DOHH2 (cell line): ENCODE results near the gene DLG1.

Experiments
- H3F3A ChIP-seq: fragments of 200-600 bp; sonication (generic), shearing (Covaris generic); 2 replicates; pipeline ENCODE4 v1.6.0; 2016; ENCODE audit warnings: antibody characterized with exemption, mild to moderate bottlenecking; ENCODE audit not compliant: control insufficient read depth, insufficient read depth
- H3K27ac ChIP-seq: fragments of 200-600 bp; sonication (generic); 2 replicates; pipeline ENCODE4 v1.5.1; 2014; ENCODE audit warnings: low read depth, mild to moderate bottlenecking, low read length, moderate library complexity
- H3K27me3 ChIP-seq: fragments of 200-600 bp; sonication (generic); 2 replicates; pipeline ENCODE4 v1.6.1; 2014; ENCODE audit warnings: mild to moderate bottlenecking, low read length, mixed read lengths; ENCODE audit not compliant: control insufficient read depth
- H3K36me3 ChIP-seq: fragments of 200-600 bp; sonication (generic); 2 replicates; pipeline ENCODE4 v1.6.1; 2014; ENCODE audit warnings: mild to moderate bottlenecking, low read length, moderate library complexity, mixed read lengths; ENCODE audit not compliant: control insufficient read depth
- H3K4me1 ChIP-seq: fragments of 200-600 bp; sonication (generic); 2 replicates; pipeline ENCODE4 v1.6.1; 2014; ENCODE audit warnings: mild to moderate bottlenecking, low read length, mixed read lengths; ENCODE audit not compliant: control insufficient read depth
- H3K4me2 ChIP-seq: fragments of 200-600 bp; sonication (generic); 2 replicates; pipeline ENCODE4 v1.6.0; 2014; ENCODE audit warnings: mild to moderate bottlenecking, low read length, moderate library complexity
- H3K4me3 ChIP-seq: fragments of 200-600 bp; sonication (generic); 2 replicates; pipeline ENCODE4 v1.5.1; 2014; ENCODE audit warnings: mild to moderate bottlenecking, low read length, mixed read lengths
- H3K79me2 ChIP-seq: fragments of 200-600 bp; sonication (generic); 2 replicates; pipeline ENCODE4 v1.6.1; 2014; ENCODE audit warnings: mild to moderate bottlenecking, low read length, mixed read lengths; ENCODE audit not compliant: control insufficient read depth
- H3K9me2 ChIP-seq: fragments of 200-600 bp; sonication (generic); replicated peaks from 2 replicates; pipeline ENCODE4 v1.6.1; 2014; ENCODE audit warnings: mild to moderate bottlenecking, low read length, mixed read lengths; ENCODE audit not compliant: control insufficient read depth
- H3K9me3 ChIP-seq: fragments of 200-600 bp; sonication (generic); 2 replicates; pipeline ENCODE4 v1.6.1; 2014; ENCODE audit warnings: antibody characterized with exemption, low read length, mixed read lengths; ENCODE audit not compliant: control insufficient read depth, insufficient read depth
- H4K20me1 ChIP-seq: fragments of 200-600 bp; sonication (generic); 2 replicates; pipeline ENCODE4 v1.6.0; 2014; ENCODE audit warnings: low read depth, mild to moderate bottlenecking, antibody characterized with exemption, low read length, moderate library complexity; ENCODE audit not compliant: control insufficient read depth, insufficient read depth
- CTCF ChIP-seq: fragments of 200-600 bp; sonication (generic); IDR thresholded peaks from one replicate; pipeline ENCODE4 v1.5.1; 2014; ENCODE audit warnings: antibody characterized with exemption, mild to moderate bottlenecking, low read depth, low read length; ENCODE audit not compliant: poor library complexity, severe bottlenecking
- EZH2phosphoT487 ChIP-seq: fragments of 200-600 bp; sonication (generic); IDR thresholded peaks from 2 replicates; pipeline ENCODE4 v1.6.1; 2017; ENCODE audit warnings: borderline replicate concordance, mild to moderate bottlenecking, antibody characterized with exemption, low read length, moderate library complexity, mixed read lengths

The DLG1 gene

GRCh38 chr3:197292648-197293047 is 5.8 kb downstream of the DLG1 start:
- Histone ChIP-seq H3K9me3 (no peaks in the 10 kb centered on the region), H3K27me3 (no peaks in the 10 kb centered on the region), H3K4me3 (no peak overlapping the region), H3K4me2 (no peak overlapping the region), H4K20me1 (peaks cover 7% of the 10 kb centered on the region; the same call in 1 of the 2 replicates), H3K36me3 (peaks cover 82% of the 10 kb centered on the region), H3K27ac (no peak overlapping the region), H3K4me1 (peaks cover 19% of the 10 kb centered on the region), H3F3A (0 out of 2 replicates have a peak, but pooled peaks cover 5% of the 10 kb centered on the region), H3K9me2 (no peaks in the 10 kb centered on the region), H3K79me2 (peaks cover 85% of the 10 kb centered on the region)
- no peak for TF ChIP-seq CTCF
- TF ChIP-seq EZH2phosphoT487 = no peak

- H3K36me3 ChIP-seq = peaks cover 86% of the 10 kb centered on the region
- H3K9me3 ChIP-seq = no peaks in the 10 kb centered on the region
- peaks cover 19% of the 10 kb centered on the region for H3K4me1 ChIP-seq
- peaks cover 81% of the 10 kb centered on the region for H3K79me2 ChIP-seq
- H3K27me3 ChIP-seq = no peaks in the 10 kb centered on the region
- 0 out of 2 replicates have a peak, but pooled peaks cover 5% of the 10 kb centered on the region for H3F3A ChIP-seq
- no peak overlapping the region for H3K27ac ChIP-seq
- H4K20me1 ChIP-seq = peaks cover 7% of the 10 kb centered on the region; the same call in 1 of the 2 replicates
- H3K4me2 ChIP-seq = no peak overlapping the region
- no peaks in the 10 kb centered on the region for H3K9me2 ChIP-seq
- no peak overlapping the region for H3K4me3 ChIP-seq
- TF ChIP-seq CTCF = no peak
These were observed 6.2 kb downstream of the DLG1 start for GRCh38 chr3:197292083-197292646.

GRCh38 chr3:197289726-197290125 is 8.7 kb downstream of the DLG1 start:
- peaks cover 82% of the 10 kb centered on the region for H3K79me2 ChIP-seq
- no peaks in the 10 kb centered on the region for H3K9me3 ChIP-seq
- no peak overlapping the region for H3K27ac ChIP-seq
- no peaks in the 10 kb centered on the region for H3K9me2 ChIP-seq
- H3K36me3 ChIP-seq = peaks cover 87% of the 10 kb centered on the region
- no peaks in the 10 kb centered on the region for H3K27me3 ChIP-seq
- no peak overlapping the region for H3K4me2 ChIP-seq
- H3F3A ChIP-seq = no peaks in the 10 kb centered on the region
- TF ChIP-seq EZH2phosphoT487 (no peak), CTCF (no peak)
- 0 out of 2 replicates have a peak, but pooled peaks cover 3% of the 10 kb centered on the region for H3K4me1 ChIP-seq
- peaks cover 7% of the 10 kb centered on the region; the same call in 1 of the 2 replicates for H4K20me1 ChIP-seq
- H3K4me3 ChIP-seq = no peak overlapping the region
